A549 (cell line): Measurements from ENCODE around the gene HMG20A.

Experiments
- BCL3 ChIP-seq: fragments of >200 bp; sonication (Bioruptor Twin); formaldehyde crosslinking; IDR thresholded peaks from 3 replicates; pipeline ENCODE4 v1.6.1; 2016
- CBX8 ChIP-seq: fragments of 200-600 bp; sonication (generic); IDR thresholded peaks from 2 replicates; pipeline ENCODE4 v1.6.1; 2016
- CEBPB ChIP-seq, 2 experiments: fragments of >200 bp in 1 of 2; sonication (Bioruptor Twin) in 1 of 2; formaldehyde crosslinking in 1 of 2; IDR thresholded peaks; 2 replicates each; pipeline ENCODE4 v1.6.1; 2012 to 2016
- CTCF ChIP-seq: fragments of >200 bp; sonication (Bioruptor Twin); formaldehyde crosslinking; IDR thresholded peaks from 3 replicates; pipeline ENCODE4 v1.5.1; 2016
- ELK1 ChIP-seq: fragments of 150-350 bp; IDR thresholded peaks from 2 replicates; pipeline ENCODE4 v1.6.1; 2014; ENCODE audit warnings: low read depth, mild to moderate bottlenecking, low read length
- EP300 ChIP-seq, 2 experiments: fragments of >200 bp; sonication (Bioruptor Twin); formaldehyde crosslinking; IDR thresholded peaks; 2 replicates in 1 of 2; 3 replicates in 1 of 2; pipeline ENCODE4 v1.6.1; 2016 to 2017
- ESRRA ChIP-seq: fragments of 150-350 bp; IDR thresholded peaks from 2 replicates; pipeline ENCODE4 v1.6.1; 2014; ENCODE audit warnings: mild to moderate bottlenecking, low read length, borderline replicate concordance
- HOXA7 ChIP-seq: fragments of 250-450 bp; sonication (Bioruptor Pico); IDR thresholded peaks from 2 replicates; pipeline ENCODE4 v1.5.0; 2020; ENCODE audit warnings: mild to moderate bottlenecking, moderate library complexity
- POLR2A ChIP-seq: IDR thresholded peaks from 2 replicates; pipeline ENCODE4 v1.6.1; 2012; ENCODE audit warnings: mild to moderate bottlenecking, low read length
- POLR2AphosphoS2 ChIP-seq: conservative IDR thresholded peaks from 2 replicates; pipeline ENCODE4 v1.6.1; 2012; ENCODE audit warnings: low read length, improper control_type of control experiment, inconsistent platforms
- RCOR1 ChIP-seq: fragments of 150-350 bp; IDR thresholded peaks from 2 replicates; pipeline ENCODE4 v1.6.1; 2014; ENCODE audit warnings: antibody characterized with exemption, low read length, low read depth
- RNF2 ChIP-seq: fragments of 200-600 bp; sonication (generic); IDR thresholded peaks from 2 replicates; pipeline ENCODE4 v1.6.1; 2016; ENCODE audit warnings: low read depth, mild to moderate bottlenecking, antibody characterized with exemption, moderate library complexity, borderline replicate concordance
- SMC3 ChIP-seq: fragments of >200 bp; sonication (Bioruptor Twin); formaldehyde crosslinking; IDR thresholded peaks from 3 replicates; pipeline ENCODE4 v1.6.1; 2018; ENCODE audit warnings: inconsistent platforms
- USF2 ChIP-seq: fragments of 450-650 bp; IDR thresholded peaks from 2 replicates; pipeline ENCODE4 v1.6.1; 2014; ENCODE audit warnings: antibody characterized with exemption

GRCh38 chr15:77455696-77456321 is 35.1 kb downstream of the HMG20A start:
- TF ChIP-seq CTCF (no peak), POLR2AphosphoS2 (no peak), POLR2A (no peak), SMC3 (no peak), EP300 (IDR thresholded peaks at IDR 0.05) (no peak), ESRRA (no peak), CBX8 (no peak), HOXA7 (CRISPR knock-in tag) (no peak), BCL3 (no peak), USF2 (no peak), RCOR1 (no peak), CEBPB (IDR thresholded peaks at IDR 0.05) (no peak), RNF2 (no peak), ELK1 (no peak)
